NOMO-1 treated with DMSO at 0.1 percent for 48 hours (cell line): ENCODE measurements around the gene RTCB.

Experiments
- DNase-seq: peaks from one replicate; lab custom pipeline; 2025; ENCODE audit not compliant: unreplicated experiment; lab: John Stamatoyannopoulos, UW

RTCB gene

GRCh38 chr22:32411829-32412592, at the start of gene RTCB:
RTCB (minus strand) TSS chr22:32412247; CDS start chr22:32412156, 91 bp downstream.
- peak; percentile 82 for DNase-seq

- no peak for DNase-seq
These were observed 45.0 kb upstream of the RTCB start for GRCh38 chr22:32457031-32457430.

- DNase-seq: no peak
These were observed 36.9 kb upstream of the RTCB start for GRCh38 chr22:32448980-32449379.

DNA sequence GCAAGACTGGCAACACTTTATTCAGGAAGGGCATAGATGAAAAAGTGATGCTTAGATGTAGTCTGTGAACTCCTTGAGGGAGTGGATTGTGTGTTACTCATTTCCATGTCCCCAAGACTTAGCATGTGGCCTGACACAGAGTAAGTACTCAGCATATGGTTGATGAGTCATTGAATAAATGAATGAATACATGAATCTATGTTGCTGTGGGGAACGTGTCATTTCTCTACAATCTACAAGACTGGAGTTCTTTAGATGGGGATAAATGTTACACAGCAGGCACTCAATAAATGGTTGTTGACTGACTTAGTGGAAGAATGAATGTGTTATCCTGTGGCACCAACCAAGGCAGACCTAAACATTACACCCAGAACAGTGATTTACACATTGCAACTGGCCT, 34.3 kb upstream of the RTCB start:
- DNase-seq: no peak

DNA sequence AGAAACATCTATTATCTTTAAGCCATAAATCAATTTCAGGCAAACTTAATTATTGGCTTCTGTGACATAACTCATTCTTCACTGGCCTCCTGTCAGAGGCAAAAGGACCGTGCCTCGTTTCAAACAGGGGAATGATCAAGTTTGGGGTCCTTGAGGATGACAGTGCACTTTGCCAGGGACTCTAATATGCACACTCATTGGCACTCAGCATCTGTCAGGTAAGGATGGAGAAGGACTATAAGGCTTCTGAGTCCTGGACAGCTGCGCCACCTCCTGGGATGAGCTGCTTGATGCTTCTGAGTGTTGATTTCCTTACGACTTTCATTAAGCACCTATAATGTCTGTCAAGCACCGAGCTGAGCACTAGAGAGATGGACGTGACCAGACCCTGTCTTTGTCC, 32.0 kb upstream of the RTCB start:
- DNase-seq: no peak

GRCh38 chr22:32430352-32430751, 18.3 kb upstream of the RTCB start:
- DNase-seq: no peak

DNA sequence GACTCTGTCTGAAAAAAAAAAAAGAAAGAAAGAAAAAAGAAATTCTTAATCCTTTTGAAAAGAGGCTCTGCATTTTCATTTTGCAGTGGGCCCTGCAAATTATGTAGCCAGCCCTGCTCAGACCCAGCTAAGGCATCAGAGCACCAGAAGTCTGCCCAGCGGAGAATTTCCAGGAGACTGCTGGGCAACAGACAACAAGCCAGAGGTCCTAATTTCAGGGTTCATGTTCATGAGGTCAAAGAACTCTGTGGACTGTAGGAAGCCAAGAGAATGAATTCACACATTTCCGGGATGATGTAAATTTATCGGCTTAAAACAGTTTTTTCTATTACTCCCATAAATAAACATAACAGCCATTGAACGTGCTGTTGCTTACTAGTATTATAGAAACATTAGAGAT, 14.8 kb upstream of the RTCB start:
- no peak for DNase-seq

GRCh38 chr22:32423664-32424063, 11.6 kb upstream of the RTCB start:
- DNase-seq: no peak

- DNase-seq: no peak
These were observed 10.0 kb upstream of the RTCB start for GRCh38 chr22:32422062-32422461.

GRCh38 chr22:32421484-32421883, 9.4 kb upstream of the RTCB start:
- DNase-seq: no peak

DNA sequence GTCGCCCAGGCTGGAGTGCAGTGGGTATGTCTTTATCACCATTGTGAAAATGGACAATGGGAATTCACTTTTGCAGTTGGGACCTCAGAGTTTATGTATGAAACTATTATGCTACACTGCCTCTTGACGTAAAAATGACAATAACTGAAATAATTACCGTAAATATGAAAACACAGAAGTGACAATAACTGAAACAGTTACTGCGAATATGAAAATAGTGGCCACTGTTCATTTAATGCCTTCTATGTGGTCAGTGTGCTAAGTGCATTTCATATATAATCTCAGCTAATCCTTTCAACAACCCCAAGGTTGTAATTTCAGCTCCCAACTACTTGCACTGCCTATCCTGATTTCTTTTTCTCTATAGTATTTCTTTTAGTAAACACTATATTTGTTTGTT, 5.9 kb upstream of the RTCB start:
- DNase-seq: no peak

- no peak for DNase-seq
These were observed 4.6 kb upstream of the RTCB start for GRCh38 chr22:32416556-32417085.

DNA sequence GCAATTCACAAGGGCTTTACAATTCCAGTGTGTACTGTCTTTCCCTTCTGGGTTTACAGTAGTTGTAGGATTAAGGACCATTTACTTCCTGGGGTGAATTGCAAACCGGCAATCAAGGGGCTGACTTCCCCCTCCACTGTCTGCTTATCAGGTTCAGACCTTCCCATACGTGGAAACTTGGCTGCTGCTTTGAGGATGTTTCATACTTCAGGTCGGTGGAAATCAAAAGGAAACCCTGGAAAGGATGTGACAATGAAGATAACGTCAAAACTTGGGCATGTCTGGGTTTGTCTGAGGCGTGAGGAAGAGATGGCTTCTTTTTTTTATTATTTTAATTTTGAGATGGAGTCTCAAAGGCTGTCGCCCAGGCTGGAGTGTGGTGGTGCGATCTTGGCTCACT, 2.1 kb upstream of the RTCB start:
- no peak for DNase-seq

DNA sequence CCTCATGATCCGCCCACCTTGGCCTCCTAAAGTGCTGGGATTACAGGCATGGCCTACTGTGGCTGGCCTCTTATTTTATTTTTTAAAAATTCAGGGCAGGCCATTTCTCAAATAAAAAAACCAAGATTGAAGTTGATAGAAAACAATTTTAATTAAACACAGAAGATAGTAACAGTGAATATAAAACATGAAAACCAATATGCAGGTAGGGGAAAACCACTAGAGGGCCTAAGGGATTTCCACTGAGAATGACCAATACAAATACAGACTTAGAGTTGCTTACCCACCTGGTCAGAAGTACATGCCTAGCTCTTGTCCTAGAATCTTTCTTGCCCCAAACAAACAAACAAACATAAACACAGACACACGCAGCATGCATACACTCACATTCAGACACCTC, 1.7 kb upstream of the RTCB start:
- DNase-seq: no peak

DNA sequence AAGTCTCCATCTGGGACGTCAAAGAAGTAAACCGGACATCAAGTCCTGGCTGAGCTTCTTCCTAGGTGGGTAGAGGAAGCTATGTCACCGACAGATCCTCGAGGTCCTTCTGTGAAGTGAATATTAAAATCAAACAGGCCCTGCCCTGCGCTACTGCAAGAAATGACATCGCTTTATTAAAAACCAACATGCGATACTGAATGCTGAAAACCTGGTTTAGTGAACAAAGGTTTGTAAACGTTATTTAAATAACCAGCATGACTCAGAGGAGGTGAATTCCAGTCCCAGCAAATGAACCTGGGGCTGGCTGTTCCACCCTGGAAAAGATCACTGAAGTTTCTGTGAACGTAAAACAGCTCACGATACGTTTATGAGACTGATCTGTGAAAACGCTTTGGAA, 645 bp downstream of the RTCB start:
- no peak for DNase-seq

- DNase-seq: no peak
These were observed 1.6 kb downstream of the RTCB start for GRCh38 chr22:32410459-32410858.

DNA sequence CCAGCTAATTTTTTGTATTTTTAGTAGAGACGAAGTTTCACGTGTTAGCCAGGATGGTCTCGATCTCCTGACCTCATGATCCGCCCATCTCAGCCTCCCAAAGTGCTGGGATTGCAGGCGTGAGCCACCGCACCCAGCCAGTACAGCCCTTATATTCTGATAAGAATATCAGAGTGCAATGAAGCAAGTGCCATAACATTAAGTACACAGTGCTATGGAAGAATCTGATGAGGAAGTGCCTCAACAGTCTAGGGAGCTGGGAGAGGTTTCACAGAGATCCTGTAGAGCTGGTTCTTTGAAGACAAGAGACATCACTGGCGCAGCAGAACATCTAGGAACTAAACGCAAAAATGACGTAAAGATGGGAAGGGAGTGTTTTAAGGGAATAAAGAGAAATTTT, 2.1 kb downstream of the RTCB start:
- DNase-seq: no peak

GRCh38 chr22:32407936-32408335, 4.1 kb downstream of the RTCB start:
- no peak for DNase-seq

- peak; percentile 69 for DNase-seq
These were observed 4.7 kb downstream of the RTCB start for GRCh38 chr22:32407312-32407711.

DNA sequence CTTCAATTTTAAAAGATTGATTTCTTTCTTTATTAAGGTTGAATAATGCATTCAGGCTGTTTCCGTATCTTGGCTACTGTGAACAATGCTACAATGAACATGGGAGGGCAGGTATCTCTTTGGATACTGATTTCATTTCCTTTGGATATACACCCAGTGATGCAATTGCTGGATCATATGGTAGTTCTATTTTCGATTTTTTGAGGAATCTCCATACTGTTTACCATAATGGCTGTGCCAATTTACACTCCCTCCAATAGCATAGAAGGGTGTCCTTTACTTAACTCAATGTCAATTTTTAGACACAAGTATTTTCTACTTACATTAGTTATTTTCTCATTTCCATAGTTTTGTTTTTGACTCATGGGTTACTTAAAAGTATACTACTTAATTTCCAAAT, 8.0 kb downstream of the RTCB start:
- DNase-seq: no peak

DNA sequence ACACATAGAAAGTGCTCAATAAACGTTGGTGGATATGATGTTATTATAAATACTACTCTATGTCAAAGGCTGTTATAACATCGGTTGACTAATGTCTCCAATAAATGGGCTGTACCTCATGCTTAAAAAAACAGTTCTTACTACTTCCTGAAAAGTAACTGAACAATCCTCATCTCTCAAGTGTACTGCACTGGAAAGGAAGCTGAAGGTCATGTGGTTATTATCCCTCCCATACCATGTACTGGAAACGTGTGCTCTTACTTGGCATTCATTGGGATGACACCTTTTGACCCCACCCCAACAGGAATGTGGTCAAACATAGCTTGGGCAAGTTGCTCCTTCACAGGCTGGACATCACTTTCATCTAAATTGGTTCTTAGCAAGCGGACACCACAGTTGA, 10.6 kb downstream of the RTCB start:
- no peak for DNase-seq

GRCh38 chr22:32396746-32397145, 15.3 kb downstream of the RTCB start:
- DNase-seq: no peak

GRCh38 chr22:32396255-32396654, 15.8 kb downstream of the RTCB start:
- DNase-seq: no peak
